Stimulated activated CD4-positive, alpha-beta T cell treated with anti-CD3 and anti-CD28 coated beads, Interleukin-1b, Interleukin-23, amount 100 ng/mL, for 1 hour (primary cell): ENCODE measurements around the gene WWTR1.

Experiments used
- DNase-seq, 2 donors: peaks; one replicate each; pipeline ENCODE4 v3.0.0-alpha.2; 2020; ENCODE audit warnings: low read depth in 2 of 2

The WWTR1 gene

DNA sequence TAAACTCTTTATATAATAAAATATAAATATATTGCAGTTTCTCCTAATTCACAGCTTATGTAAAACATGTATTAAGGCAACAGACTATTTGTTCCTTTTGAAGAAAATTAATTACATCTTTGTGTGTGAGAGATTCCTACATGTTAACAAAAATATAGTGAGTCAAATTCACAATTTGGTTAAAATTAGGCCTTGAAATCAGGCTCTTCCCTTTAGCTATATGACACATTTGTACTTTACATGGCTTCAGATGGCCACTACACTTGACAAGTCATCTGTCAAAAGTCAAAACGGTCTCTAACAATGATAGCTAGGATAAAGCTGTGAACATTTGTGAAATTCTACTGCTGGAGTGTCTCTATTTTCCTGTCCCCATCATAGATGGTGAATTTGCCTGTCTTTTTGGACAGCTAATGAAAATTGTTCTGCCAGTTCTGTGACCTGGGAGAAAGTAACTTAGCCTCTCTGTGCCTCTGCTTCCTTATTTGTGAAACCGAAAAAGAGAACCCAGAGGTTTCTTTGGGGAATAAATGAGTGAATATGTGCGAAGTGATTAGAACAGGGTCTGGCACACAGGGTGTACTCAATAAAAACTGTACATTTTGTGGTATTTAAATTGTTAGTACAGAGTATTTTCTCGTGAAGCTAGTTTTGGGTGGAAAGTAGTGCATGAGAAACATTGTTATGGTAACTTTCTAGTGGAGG is 159.7 kb downstream of the WWTR1 start:
- DNase-seq: no peak

DNA sequence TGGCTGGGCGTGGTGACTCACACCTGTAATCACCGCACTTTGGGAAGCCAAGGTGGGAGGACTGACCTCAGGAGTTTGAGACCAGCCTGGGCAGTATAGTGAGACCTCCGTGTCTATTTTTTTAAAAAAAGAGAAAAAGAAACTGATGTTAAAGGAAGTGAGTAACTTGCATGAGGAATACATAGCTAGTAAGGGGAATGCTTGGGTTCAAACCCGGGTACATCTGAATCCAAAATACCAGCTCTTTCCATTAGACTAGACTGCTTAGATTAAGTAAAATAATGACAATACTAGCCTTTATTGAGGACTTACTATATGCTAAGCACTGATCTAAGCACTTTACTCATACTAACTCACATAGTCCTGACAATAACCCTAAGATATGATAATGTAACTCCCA is 160.9 kb downstream of the WWTR1 start:
- DNase-seq: no peak

DNA sequence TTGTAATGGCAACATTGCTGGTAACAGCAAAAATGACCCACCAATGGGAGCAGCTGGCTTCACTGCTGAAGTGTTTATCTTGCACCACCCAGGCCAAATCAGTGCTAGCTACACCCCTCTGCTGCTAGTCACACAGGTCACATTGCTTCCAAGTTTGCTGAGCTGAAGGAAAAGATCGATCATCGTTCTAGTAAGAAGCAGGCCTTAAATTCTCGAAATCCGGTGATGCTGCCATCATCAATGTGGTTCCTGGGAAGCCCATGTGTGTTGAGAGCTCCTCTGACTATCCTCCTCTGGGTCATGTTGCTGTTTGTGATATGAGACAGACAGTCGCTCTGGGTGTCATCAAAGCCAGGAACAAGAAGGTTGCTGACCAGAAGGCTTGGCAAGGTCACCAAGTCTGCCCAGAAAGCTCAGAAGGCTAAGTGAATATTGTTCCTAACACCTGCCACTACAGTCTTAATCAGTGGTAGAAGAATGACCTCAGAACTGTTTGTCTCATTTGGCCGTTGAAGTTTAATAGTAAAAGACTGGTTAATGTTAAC is 162.2 kb downstream of the WWTR1 start:
- DNase-seq: no peak

DNA sequence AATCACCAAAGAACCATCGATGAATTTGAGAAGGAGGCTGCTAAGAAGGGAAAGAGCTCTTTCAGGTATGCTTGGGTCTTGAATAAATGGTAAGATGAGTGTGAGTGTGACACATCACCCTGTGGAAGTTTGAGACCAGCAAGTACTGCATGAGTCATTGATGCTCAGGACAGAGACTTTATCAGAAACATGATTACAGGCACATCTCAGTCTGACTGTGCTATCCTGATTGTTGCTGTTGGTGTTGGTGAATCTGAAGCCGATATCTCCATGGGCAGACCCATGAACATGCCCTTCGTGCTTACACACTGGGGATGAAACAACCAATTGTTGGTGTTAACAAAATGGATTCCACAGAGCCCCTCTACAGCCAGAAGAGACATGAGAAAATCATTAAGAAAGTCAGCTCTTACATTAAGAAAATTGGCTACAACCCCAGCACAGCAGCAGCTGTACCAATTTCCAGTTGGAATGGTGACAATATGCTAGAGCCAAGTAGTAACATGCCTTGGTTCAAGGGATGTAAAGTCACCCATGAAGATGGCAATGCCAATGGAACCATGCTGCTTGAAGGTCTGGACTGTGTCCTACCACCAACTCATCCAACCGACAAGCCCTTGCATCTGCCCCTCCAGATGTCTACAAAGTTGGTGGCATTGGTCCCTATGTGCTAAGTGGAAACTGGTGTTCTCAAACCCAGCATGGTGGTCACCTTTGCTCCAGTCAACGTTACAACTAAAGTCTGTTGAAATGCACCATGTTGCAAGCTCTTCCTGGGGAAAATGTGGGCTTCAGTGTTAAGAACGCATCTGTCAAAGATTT is 162.9 kb downstream of the WWTR1 start:
- DNase-seq: no peak

DNA sequence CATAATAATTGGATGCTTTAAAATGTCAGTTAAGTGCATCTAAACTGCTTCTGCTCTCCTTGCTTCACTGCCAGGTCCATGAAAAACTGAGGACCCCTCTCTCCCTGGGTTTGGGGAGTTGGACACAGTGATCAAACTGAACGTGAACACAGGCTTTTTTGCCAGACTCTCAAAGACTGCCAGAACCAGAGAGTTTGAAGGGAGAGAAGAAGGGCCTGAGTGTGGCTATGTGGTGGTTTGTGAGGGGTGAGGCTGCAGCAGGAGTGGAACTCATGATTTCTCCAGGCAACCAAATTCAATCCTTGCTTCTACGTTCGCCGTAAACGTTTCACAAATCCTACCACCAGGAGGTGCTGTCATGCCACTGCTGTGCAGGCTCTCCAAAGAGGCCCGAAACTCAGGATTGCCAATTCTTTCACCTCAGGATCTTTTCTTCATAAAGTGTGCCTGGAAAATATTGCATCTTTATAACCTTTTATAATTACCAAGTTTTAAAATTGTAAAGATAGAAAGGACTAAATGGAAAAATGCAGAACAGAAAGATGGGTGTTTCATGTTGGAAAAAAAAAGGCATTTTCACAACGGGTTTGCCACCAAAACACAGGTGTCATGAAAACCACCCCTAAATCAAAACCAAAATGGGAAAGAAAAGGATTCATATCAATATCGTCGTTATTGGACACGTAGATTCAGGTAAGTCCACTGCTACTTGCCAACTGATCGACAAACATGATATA is 163.6 kb downstream of the WWTR1 start:
- no peak for DNase-seq

DNA sequence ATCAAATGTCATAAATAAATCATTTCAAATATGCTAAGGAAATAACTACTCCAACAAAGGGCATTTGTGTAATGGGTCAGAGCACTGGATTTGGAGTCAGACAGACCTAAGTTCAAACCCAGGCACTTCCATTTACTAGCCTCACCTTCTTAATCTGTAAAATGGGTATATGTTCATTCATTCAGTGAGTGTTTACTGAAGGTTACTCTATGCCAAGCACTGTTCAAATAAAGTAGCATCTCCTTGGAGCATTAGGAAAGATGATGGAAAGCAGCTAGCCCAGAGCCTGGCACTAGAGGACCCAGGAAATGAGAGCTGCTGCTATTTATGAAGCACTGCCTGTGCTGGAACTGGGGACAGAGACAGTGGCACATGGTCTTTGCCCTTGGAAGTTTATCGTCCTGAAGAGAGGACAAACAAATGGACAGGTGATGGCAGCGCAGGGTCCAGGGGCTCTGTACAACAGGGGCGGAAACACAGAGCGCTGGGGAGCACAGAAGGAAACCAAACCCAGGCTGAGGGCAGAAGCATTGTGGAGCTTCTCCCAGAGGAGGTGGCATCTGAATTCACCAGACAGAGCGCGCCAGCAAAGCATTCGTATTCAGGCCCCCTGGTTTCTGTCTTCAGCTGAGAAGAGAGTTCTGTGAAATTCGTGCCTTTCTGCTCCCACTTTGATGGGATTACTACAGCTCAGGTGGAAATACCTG is 164.4 kb downstream of the WWTR1 start:
- no peak for DNase-seq

DNA sequence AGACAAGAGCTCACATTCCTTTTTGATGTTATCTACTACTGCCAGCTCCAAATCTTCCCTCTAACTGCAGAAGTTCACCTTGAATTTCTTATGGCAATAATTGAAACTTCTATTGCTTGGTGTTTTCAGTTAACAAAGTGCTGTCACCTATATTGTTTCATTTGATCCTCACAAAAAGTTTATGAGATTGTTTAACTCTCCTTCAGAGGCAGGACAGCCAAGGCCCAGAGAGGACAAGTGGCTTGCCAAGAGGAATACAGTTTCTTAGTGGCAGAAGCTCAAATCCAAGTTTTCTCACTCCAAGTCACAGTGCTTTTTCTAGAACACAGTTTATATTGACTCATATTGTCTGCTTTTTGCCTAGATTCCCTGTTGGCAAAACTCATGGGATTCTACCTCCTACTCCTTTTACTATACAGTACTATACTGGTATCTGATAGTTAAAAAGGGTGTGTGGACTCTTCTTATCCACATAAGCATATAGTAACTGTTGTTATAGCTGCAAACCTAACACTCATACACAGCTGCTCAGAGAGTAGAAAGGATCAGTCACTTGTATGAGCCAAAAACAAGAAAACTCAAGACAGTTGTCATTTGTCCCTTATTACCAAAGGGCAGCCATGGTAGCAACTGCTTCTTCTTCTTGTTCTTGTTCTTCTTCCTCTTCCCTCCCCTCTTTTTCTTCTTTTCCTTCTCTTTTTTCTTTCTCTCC is 167.4 kb downstream of the WWTR1 start:
- DNase-seq: no peak

DNA sequence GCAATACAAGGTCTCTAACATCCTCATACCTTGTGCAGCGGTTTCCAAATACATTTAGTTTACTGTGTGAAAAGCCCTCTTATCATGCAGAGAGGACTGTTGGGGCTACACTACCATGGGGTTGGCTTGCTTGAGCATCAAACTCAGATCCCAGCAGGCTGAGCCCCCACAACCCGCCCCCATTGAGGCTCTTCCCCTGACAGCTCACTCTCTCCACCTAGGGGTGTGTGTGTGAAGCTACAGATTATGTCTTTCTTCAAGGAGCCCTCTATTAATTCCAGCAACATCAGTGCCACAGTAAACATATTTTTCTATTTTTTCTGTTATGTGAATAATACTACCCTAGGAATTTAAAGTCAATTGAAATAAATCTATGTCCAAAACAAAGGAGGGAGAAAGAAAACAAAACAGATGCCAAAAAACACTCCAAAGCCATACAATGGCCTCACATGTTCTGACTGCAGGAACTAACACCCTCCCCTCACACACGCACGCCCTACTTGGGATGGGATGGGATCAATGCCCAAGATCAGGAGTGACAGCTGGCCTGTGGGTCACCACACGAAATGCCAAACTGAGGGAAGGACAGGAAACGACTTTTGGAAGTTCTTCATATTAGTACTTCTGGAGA is 168.7 kb downstream of the WWTR1 start:
- DNase-seq: no peak

DNA sequence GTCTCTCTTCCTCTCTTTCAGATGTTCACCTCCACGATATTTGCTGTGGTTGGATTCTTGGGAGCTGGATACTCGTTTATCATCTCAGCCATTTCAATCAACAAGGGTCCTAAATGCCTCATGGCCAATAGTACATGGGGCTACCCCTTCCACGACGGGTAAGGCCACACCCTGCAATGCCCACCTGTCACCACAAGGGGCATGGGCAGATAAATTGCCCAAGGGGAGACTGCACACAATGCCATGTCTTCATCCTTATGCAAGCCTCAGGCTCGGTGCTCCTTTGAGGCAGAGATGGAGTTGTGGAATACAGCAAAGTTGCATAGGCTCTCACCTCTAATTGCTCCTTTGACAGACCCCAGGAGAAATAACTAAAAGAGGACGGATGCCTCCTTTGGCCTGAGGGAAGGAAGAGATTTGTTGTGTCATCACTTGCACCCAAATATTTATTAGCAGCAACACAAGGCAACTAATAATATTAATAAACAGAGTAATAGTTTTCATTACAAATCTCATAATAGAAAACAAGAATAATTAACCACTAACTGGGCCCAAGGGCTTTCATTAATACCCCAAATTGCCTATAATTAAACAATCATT is 170.1 kb downstream of the WWTR1 start:
- no peak for DNase-seq

DNA sequence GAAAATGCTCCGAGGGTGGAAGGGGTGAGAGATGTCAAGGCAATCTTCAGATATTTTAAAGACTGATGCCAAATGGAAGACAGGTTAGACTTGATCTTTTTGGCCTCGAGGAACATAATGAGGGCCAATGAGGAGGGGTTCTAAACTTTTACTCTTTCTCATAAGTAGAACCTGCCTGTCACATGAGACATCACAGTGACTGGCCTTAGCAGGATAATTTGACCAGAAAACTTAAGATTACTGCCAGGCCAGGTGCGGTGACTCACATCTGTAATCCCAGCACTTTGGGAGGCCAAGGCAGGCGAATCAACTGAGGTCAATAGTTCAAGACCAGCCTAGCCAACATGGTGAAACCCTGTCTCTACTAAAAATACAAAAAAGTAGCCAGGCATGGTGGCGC is 171.1 kb downstream of the WWTR1 start:
- DNase-seq: no peak

DNA sequence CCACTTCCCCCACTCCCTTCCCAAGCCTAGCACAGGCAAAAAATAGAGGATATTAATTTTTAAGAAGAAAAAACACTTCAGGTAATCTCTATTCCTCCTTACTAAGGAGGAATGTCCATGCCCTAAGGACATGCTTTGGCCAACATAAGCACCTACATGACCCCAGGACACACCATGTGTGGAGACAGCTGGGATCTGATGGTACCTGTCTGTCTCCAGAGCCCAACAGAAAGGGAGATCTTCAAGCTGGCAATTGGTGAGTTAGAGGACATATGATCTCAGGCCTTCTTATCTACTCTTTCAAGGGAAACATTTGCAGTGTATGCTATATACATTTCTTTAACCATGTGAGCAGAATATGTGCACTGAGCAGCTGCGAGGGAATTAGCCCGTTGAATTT is 176.3 kb downstream of the WWTR1 start:
- no peak for DNase-seq

DNA sequence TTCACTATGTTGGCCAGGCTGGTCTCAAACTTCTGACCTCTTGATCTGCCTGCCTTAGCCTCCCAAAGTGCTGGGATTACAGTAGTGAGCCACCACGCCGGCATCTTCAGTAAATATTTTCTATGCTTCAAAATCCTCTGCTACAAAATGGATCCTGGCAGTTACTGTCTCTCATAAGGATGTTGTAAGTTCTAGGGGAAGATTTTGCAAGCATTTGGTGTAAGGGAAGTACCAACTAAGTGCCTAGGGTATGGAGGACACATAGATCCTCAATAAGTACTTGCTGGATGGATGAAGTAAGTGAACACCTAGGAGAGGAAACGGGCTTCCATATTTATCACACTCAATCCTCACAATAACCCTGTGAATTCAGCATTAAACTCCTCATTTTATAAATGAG is 176.8 kb downstream of the WWTR1 start:
- DNase-seq: no peak

DNA sequence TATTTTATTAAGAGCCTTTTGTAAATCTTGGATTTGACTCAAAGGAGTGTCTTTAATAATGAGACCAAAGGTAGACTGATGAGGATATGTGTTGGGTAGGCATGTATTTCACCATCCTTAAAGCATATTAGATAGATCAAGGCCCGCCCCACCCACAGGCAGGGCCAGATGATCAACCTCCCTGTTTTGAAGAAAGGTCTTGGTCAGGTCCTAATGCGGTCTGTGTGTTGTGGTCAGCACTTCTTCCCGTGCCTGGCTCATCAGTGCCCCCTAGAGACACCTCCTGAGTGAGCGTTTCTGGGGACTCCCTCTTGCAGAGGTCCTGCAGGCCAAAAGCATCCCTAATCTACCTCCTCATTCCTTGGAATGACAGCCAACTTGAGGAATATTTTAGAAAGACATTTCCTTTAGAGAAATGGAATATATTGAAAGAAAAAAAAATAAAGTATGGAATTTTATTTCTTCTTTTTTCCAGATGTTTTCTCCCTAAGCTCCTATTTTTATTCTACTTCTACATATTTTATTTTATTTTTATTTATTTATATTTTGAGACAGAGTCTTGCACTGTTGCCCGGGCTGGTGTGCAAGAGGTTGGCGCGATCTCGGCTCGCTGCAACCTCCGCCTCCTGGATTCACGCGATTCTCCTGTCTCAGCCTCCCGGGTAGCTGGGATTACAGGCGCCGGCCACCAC is 177.4 kb downstream of the WWTR1 start:
- DNase-seq: no peak

DNA sequence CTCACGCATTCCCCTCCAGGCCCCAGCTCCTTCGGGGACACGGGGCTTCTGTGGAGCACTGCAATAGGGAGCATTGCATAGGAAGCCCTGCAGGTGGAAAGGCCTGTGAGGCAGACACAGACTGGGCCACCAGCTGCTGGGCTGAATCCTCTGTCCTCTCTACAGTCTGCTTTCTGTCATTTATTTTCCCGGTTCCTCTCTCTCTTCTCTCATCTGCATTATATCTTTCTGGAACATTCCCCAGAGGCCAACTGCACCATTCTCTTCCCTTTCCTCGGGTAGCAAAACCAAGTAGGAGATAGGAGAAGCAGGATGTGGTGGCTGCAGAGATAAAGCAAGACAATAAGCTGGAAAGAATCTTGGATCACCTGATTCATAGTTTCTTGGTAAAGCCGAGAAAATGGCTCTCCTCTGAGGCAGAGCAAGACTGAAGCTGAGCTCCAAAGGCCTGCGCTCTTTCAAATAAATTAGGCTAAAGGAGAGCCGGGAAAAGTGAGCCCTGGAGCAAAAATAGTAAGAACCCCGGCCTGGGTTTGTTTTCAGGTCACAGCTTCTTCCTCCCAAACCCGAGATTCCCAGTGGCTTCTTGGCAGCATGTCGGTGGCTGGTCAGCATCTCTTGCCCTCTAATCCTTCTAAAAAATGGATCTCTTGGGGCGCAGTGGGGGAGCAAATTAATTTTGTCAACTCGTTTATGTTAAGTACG is 178.1 kb downstream of the WWTR1 start:
- no peak for DNase-seq

DNA sequence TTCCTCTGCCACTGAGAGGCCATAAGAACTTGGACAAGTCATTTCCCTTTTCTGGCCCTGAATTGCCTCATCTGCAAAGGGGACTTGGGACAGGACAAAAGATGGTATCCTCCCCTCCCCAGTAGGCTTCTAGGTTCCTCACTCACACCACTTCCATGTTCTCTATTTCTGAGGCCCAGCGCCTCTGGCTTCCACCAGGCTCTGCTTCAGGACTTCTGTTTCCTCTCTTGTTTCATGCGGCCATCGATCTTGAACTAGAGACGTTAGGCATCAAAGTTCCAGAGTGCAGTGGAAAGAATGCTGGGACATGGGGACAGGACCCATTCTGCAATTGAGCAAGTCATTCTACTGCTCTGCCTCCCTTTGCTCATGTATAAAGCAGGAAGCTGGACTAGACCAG is 181.6 kb downstream of the WWTR1 start:
- no peak for DNase-seq

DNA sequence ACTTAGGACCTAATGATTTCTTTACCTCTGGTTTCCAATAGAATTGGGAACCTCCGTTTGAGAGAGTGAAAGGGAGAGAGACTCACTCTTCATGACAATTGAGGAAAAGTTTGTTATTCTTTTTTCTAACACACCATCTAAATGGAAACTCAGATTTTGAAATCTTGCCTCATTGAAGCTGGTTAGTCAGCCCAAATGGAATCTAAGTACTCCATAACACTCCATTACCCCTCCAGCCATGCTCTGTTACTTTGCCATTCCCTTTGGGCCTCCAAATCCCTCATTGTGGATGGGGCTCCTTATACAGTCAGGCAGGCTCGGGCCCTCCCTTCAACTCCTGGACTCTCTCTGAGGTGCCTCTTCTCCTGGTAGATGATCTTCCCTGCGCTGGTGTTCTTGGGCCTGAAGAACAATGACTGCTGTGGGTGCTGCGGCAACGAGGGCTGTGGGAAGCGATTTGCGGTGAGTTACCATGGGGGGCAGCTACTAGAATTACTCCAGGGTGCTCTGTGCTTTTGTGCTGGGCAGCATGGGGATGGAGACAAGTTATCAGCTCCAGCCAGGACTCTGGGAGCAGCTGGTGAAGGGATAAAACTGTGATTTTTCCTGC is 182.3 kb downstream of the WWTR1 start:
- no peak for DNase-seq

DNA sequence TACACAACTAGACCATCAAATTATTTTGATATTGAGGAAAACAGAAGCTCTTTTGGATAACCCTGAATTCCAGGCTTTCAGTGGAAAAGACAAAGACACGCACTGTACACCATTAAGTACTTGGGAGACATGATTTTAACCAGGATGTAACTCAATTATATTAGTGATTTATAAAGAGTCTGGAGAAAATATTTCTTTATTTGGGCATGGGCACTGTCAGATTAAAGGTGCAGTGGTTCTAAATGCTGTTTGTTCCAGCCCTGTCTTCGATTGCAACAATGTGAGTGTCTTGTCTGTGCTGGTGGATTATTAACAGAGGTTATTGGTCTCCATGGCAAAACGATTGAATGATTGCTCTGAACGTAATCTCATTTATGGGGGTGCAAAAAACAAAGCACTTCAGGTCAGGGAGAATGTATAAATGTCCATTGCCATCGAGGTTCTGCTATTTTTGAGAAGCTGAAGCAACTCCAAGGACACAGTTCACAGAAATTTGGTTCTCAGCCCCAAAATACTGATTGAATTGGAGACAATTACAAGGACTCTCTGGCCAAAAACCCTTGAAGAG is 183.5 kb downstream of the WWTR1 start, which contains the start of gene TM4SF4:
Gene TM4SF4, plus strand, starts transcription at position 448 of the 568 bp plus-strand sequence. CDS start 181 bp downstream, outside the sequence.
- DNase-seq: no peak
